ENCODE results near the gene PPP4R3C. TPM values are rescaled to one million over a fixed set of nuclear protein-coding genes. Genes with fewer than 3 reads are reported as not detected.

PPP4R3C gene
- total RNA-seq, 1 donor from 2014 or later, result not detected

DNA sequence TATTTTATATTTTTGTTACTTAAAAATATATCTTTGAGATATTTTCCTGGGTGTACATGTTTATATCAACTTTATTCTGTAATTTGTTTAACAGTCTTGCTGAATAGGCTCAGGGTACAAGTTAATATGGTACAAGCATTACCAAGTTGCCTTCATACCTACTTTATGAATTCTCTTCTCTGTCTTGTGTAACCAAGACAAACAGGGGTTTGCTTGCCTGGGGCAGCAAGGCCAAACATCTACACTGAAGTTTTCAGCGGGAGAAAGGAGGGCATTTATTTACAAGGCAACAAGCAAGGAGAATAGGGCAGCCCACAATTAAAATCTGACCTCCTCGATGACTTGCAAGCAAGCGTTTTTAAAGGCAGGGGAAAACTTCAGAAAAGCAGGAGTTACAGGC is 24.2 kb downstream of the PPP4R3C start:
- no peaks in the 10 kb centered on the region for H3K36me3 Mint-ChIP-seq
- TF ChIP-seq CTCF (IDR thresholded peaks at IDR 0.05; ENCODE audit: unreplicated experiment), result no peak
- H3K4me3 Mint-ChIP-seq, result no peak overlapping the region
- no peaks in the 10 kb centered on the region for H3K4me1 Mint-ChIP-seq
- H3K27ac Mint-ChIP-seq, result no peak overlapping the region
- H3K27me3 Mint-ChIP-seq (ENCODE audit: low read depth), result no peaks in the 10 kb centered on the region
- H3K9me3 Mint-ChIP-seq, result peaks cover 25% of the 10 kb centered on the region
- DNase-seq (ENCODE audit: low spot score in 2 of 2, unreplicated experiment in 2 of 2), result no peak

GRCh38 chrX:27435031-27435430 is 28.1 kb downstream of the PPP4R3C start:
- H3K27ac Mint-ChIP-seq, result no peak overlapping the region
- no peaks in the 10 kb centered on the region for H3K27me3 Mint-ChIP-seq (ENCODE audit: low read depth)
- H3K4me3 Mint-ChIP-seq, result no peak overlapping the region
- no peak for DNase-seq (ENCODE audit: low spot score in 2 of 2, unreplicated experiment in 2 of 2)
- no peak for TF ChIP-seq CTCF (IDR thresholded peaks at IDR 0.05; ENCODE audit: unreplicated experiment)
- H3K4me1 Mint-ChIP-seq, result no peaks in the 10 kb centered on the region
- H3K36me3 Mint-ChIP-seq, result no peaks in the 10 kb centered on the region
- H3K9me3 Mint-ChIP-seq, result peaks cover 22% of the 10 kb centered on the region

Other genes starting within 250 kb of the PPP4R3C start
- 0.11 TPM in 1 of 3 replicates, not detected in the others for gene DCAF8L2, start 127.0 kb upstream of the PPP4R3C start, total RNA-seq